Hematopoietic multipotent progenitor cell treated with erythropoietin and hydrocortisone succinate and interleukin-3 and kit ligand, for 15 days (in vitro differentiated cells): Measurements from ENCODE around the gene ZNF138.
"Not testable (repeated sequence)": the region's sequence is repeated elsewhere in the genome, so short reads cannot be mapped to it uniquely, and the experiment has no call there.

Source experiments
- DNase-seq: peaks from one replicate; pipeline ENCODE4 v3.0.0-alpha.2; 2015; ENCODE audit warnings: low spot score

Gene ZNF138

DNA sequence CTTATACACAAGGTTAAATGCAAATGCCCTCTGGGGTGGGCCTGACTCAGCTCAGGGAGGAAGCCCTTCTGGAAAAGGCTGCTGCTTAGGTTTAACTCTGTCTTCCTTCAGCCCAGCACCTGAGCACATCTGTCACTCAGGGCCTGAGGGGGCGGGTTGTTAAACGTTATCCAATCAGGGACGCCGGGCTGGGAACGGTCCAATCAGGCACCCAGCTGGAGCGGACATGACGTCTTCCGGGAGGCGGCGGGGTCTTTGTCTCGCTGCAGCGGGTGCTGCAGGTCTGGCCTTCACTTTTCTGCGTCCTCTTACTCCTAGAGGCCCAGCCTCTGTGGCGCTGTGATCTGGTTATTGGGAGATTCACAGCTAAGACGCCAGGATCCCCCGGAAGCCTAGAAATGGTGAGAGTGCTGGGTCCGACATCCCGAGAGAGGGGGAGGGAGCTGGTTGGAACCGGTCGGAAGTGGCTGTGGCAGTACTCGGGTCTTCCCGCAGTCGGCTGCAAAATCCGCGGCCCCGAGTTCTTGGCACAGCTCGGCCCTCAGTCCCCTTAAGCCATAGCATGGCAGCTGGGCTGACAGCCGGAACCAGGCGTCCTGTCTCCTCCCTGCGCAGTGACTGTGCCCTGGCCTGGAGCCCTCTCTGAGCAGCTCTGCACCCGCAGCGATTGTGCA lies at the start of gene ZNF138:
Gene ZNF138, plus strand, starts transcription at position 258 of the 674 bp plus-strand sequence. Its CDS starts 141 bp downstream, at position 399.
- peak; percentile 87 for DNase-seq

DNA sequence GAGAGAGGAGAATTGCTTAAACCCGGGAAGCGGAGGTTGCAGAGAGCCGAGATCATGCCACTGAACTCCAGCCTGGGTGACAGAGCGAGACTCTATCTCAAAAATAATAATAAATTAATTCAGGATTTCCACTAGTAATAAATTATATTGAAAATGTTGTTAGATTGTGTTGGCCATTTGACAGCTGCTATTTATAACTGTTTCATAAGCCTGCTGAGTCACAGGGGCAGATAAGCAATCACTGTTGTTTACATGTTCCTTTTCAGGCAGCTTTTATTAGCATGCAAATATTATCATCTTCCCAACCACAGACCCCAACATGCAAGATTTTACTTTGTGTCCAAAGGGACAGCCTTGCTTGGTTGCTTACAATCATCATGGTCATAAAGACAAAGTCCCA lies 49.5 kb upstream of the ZNF138 start:
- DNase-seq, result no peak

- no peak for DNase-seq
These were observed 46.4 kb upstream of the ZNF138 start for GRCh38 chr7:64747802-64748201.

- no peak for DNase-seq
These were observed 41.2 kb upstream of the ZNF138 start for GRCh38 chr7:64753032-64753431.

DNA sequence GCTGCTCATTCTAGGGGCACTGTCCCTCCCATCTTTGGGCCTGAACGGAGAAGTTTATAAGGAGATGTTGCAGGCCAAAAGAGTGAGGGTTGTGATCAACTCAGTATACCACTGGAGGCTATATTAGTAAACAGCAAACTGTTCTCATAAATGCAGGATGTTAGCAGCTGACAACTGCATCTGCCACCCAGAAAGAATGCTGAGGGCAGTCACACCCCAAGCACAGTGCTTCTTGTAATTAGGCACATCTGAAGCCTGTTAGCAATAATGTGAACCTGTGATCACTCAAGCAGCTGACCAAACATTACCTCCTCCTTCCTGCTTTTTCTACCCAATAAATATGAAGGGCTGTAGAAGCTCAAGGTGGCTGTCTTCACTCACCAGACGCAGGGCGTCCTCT lies 38.4 kb upstream of the ZNF138 start:
- DNase-seq, result no peak

DNA sequence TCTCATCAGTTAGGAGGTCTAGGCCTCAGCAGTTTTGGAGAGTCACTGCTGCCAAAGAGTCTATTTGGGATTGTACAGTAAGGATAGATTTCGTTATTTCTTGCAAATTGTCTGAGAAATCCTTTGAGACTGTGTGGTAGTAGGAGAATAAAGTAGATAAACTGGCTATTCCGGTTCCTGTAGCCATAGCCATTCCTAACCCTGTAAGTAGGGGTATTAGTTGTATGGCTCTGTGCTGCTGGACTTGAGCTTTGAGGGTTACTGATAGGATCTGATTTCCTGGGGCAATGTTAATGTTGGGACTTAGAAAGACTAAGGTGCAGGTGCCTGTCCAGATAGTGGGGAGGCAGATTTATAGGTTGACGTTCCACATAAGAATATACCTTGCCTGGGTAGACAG lies 36.1 kb upstream of the ZNF138 start:
- no peak for DNase-seq

GRCh38 chr7:64768824-64769223 lies 25.4 kb upstream of the ZNF138 start:
- DNase-seq, result no peak

DNA sequence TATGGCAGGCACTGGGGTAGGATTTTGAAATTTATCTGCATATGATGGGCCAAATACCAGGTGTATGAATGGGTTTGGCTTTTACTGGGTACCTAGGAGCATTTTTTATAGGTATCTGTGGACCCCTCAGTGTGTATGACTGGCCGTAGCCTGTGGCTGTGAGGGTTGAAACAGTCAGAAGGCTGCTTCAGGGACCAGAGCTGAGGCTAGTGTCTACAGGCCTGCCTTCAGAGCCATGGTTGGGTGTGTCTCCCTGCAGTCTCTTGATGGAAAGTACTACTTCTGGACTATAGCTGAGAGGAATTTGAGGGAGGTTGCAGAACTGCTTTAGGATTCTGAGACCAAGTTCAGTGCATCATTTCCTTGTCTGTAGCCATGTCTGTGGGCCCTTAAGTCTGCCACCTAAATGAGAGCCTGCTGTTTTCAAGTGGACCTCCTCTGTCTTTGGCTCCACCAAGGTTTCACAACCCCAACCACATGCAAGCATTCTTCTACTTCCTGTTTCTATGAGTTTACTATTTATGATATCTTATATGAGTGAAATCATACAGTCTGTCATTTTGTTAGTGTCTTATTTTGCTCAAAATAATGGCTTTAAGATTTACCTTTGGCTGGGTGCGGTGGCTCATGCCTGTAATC lies 19.9 kb upstream of the ZNF138 start:
- DNase-seq, result no peak

GRCh38 chr7:64775289-64775688 lies 18.9 kb upstream of the ZNF138 start:
- no peak for DNase-seq

GRCh38 chr7:64784842-64785241 lies 9.4 kb upstream of the ZNF138 start:
- DNase-seq, result not testable (repeated sequence)

GRCh38 chr7:64787295-64787694 lies 6.9 kb upstream of the ZNF138 start:
- no peak for DNase-seq

GRCh38 chr7:64789241-64789640 lies 5.0 kb upstream of the ZNF138 start:
- not testable (repeated sequence) for DNase-seq

DNA sequence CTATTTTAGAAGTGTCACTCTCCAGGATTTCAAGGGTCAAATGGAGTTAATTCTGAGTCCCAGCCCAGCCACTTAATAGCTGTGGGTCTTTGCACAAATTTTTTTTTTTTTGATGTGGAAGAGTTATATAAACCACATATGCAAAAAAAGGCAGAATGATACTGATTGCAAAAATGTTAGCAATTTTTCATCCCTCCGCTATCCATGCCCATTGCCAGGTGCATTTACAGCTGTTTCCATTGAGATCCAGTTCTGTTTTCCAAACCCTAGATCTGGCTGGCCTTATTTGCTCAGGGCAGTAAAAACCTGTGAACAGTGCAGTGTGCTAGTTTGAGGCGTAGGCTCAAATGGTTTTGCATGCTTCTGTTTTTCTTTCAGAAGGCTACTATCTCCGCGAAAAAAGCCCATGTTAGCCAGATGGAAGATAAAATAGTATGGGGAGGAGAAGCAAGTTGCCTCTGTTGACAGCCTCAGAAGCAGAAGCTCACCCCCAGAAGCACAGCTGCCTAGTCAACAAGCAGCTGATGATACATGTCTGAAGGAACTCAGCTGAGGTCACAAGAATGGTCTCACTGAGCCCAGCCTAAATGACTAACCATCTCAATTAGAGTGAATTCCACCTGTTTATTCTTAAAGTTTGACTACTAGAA lies 997 bp upstream of the ZNF138 start:
- no peak for DNase-seq

DNA sequence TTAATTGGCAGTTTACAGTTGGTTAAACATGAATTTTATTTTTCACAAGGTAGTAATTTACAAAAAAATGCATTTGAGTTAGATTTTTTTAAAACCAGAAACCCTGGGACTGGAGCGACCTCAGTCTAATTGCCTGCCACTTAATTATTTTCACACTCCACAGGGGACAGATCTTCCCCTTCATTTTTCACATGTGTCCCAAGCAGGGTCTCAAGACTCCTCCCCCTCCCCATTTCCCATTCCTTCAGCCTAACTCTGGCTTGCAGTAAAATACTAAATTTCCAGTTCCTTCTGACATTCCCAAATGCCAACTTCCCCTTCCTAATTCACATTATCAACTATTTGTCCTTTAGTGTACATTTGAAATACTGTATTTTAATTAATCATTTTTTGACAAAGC lies 948 bp downstream of the ZNF138 start:
- no peak for DNase-seq

DNA sequence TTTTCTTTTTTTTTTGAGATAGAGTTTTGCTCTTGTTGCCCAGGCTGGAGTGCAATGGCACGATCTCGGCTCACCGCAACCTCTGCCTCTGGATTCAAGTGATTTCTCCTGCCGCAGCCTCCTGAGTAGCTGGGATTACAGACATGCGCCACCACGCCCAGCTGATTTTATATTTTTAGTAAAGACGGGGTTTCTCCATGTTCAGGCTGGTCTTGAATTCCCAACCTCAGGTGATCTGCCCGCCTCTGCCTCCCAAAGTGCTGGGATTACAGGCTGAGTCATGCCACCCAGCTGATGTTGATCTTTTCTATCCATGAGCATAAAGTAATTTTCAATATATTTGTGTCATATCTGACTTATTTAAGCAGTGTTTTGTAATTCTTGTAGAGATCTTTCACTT lies 4.9 kb downstream of the ZNF138 start:
- not testable (repeated sequence) for DNase-seq

GRCh38 chr7:64802699-64803098 lies 8.5 kb downstream of the ZNF138 start:
- no peak for DNase-seq

DNA sequence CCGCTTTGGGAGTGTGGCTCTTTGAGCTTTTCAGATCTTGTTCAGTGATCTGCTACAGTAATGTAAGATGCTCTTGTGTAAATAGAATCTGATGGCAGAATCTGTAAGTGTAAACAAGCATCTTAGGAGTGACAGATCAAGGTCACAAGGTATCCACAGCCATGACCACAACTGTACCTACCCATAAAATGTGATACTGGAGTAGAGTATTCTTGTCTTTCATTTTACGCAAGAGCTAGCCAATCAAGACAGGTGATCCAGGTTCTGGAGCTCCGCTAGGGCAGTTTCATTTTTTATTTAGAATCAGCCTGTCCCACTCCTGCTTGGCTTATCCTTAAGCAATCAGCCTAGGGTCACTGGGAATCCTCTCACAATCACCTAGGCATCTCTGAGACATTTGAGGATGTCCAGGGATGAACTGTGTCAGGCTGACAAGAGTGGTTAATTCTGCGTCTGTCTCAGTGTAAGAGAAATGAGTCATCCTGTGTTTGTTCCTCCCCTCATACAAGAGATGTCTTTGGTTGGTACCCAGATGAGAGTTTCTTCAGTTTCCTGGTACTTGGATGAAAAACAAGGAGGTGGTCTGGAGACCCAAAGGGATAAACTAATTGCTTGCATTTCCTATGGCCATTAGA lies 13.6 kb downstream of the ZNF138 start:
- DNase-seq, result no peak

- no peak for DNase-seq
These were observed 17.5 kb downstream of the ZNF138 start for GRCh38 chr7:64811767-64812166.

DNA sequence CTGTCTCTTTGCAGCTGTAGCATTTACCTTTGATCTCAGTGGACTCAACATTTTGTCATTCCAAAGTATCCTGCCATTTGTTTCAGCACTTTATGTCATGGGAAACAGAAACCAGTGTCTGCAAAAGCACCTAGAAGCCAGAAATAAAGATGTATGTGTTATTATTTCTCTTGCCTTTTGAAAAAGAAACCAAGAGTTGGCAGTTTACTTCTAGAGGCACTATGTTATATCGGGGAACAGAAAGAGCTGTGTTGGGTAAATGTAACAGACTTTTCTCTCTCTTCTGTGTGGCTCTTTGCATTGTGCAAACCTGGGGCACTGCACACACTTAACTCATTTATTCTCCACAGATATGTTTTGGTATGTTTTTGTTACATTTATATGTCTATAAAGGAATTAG lies 36.7 kb downstream of the ZNF138 start:
- no peak for DNase-seq

DNA sequence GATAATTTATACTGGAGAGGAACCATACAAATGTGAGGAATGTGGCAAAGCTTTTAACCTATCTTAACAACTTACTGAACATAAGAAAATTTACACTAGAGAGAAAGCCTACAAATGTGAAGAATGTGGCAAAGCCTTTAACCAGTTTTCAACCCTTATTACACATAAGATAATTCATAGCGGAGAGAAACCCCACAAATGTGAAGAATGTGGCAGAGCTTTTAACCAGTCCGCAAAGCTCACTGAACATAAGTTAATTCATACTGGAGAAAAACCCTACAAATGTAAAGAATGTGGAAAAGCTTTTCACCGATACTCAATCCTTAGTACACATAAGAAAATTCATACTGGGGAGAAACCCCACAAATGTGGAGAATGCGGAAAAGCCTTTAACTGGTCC lies 37.9 kb downstream of the ZNF138 start:
- DNase-seq, result no peak

DNA sequence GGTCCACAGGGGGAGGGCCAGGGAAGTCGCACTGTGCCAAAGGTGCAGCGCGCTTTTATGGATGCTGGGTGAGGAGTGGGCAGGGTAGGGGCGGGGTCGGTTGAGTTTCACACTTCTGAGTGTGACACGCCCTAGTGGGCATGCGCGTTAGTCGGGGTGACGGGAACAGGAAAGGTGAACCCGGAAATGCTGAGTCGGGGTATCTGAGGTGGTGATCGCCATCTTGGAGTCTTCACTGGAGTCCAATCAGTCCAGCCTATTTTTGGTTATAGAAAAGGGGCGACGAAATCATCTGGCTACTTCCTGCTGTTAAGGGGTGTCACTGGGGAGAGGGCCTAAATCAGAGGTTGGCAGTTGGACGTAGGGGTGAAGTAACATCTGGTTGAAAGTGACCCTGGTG lies 40.8 kb downstream of the ZNF138 start:
- DNase-seq, result no peak

DNA sequence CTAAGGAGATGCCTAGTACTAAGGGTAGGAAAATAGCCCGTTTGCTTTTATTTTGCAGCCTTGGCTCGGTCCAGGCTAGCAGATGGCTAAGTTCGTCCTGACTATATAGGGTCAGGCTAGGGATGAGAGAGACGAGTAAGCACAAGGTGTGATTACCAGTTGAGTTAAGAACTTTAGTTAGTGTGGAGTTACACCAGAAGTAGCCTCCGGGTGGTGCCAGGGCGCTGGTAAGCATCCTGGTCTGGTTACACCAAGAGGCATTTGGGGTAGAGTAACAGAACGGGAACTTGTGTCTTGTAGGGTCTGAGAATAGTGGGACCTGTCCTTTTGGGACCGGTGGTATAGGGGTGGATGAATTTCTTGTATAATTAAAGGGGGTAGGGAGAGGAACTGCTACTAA lies 41.6 kb downstream of the ZNF138 start:
- DNase-seq, result not testable (repeated sequence)

DNA sequence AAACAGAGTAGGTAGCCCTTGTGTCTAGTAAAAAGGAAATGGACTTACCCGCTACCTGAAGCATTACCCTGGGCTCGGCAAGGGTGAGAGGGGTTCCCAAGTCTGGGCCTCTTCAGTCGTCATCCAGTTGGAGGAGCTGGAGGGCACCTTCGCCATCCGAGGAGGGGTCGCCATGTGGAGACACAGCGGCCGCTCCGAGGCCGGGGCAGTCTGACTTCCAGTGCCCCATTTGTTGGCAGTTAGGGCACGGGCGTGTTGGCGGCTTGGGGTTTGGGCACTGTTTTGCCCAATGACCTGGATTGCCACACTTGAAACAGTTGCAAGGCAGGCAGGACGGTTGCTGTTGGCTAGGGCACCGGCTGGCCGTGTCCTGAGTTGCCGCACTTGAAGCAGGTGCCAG lies 43.8 kb downstream of the ZNF138 start:
- DNase-seq, result not testable (repeated sequence)
